Measurements from ENCODE around the gene TRAPPC3. TPM values are rescaled to one million over a fixed set of nuclear protein-coding genes. Genes with fewer than 3 reads are reported as not detected.
"Not testable (repeated sequence)": the region's sequence is repeated elsewhere in the genome, so short reads cannot be mapped to it uniquely, and the experiment has no call there.

The TRAPPC3 gene
- total RNA-seq, 1 experiment from 2014 or later = 64.6 TPM

GRCh38 chr1:36198641-36199040 lies 49.4 kb upstream of the TRAPPC3 start:
- Histone ChIP-seq H4K20me1 (ENCODE audit: insufficient read depth) (no peaks in the 10 kb centered on the region), H3K36me3 (ENCODE audit: control insufficient read depth in 1 of 2, insufficient read depth in 2 of 2, low read length in 2 of 2) (no peaks in the 10 kb centered on the region), H3K27ac (ENCODE audit: low read depth, low read length) (no peak overlapping the region), H3K4me3 (replicated peaks in 1 of 2; ENCODE audit: low read depth in 1 of 2, low read length in 2 of 2) (no peak overlapping the region), H3K9me3 (ENCODE audit: control insufficient read depth in 1 of 2, insufficient read depth in 1 of 2, low read depth in 1 of 2, low read length in 2 of 2) (no peaks in the 10 kb centered on the region), H3K9ac (ENCODE audit: low read length) (no peak overlapping the region), H3K79me2 (ENCODE audit: insufficient read depth, low read length) (no peaks in the 10 kb centered on the region), H3K9me2 (ENCODE audit: insufficient read depth) (no peaks in the 10 kb centered on the region), H3K4me1 (ENCODE audit: control insufficient read depth in 1 of 2, insufficient read depth in 2 of 2, low read length in 2 of 2) (peaks cover 0 to 8% of the 10 kb centered on the region in 2 experiments; a peak in 1 of 4 replicates), H3K27me3 (ENCODE audit: insufficient read depth, low read length) (no peaks in the 10 kb centered on the region), H2AFZ (ENCODE audit: low read depth, low read length, poor library complexity, severe bottlenecking) (no peak overlapping the region), H3K4me2 (ENCODE audit: low read length) (no peak overlapping the region)
- intact Hi-C loops (cut with micrococcal nuclease) = no loop called here
- no peak for DNase-seq (ENCODE audit: low read depth, low spot score)
- CTCF ChIA-PET = no interaction called here
- no TSS peak for BruUV-seq (replicated peaks)
- TF ChIP-seq ATF3 (IDR thresholded peaks at IDR 0.05) (no peak), TCF7L2 (IDR thresholded peaks at IDR 0.05; ENCODE audit: borderline replicate concordance, extremely low read depth, insufficient read depth, insufficient read length) (no peak), ELF1 (IDR thresholded peaks at IDR 0.05; ENCODE audit: borderline replicate concordance, low read depth) (no peak), CTCF (IDR thresholded peaks at IDR 0.05 in 2 of 3, conservative IDR thresholded peaks at IDR 0.05 in 1 of 3; ENCODE audit: borderline replicate concordance in 1 of 3, insufficient read depth in 1 of 3, low read depth in 2 of 3, low read length in 2 of 3) (no peak), JUND (IDR thresholded peaks at IDR 0.05) (no peak), EZH2phosphoT487 (IDR thresholded peaks at IDR 0.05; ENCODE audit: borderline replicate concordance) (no peak), SP1 (IDR thresholded peaks at IDR 0.05; ENCODE audit: low read depth) (no peak), FOSL1 (IDR thresholded peaks at IDR 0.05; ENCODE audit: low read depth) (no peak), EZH2 (IDR thresholded peaks at IDR 0.05) (no peak), RAD21 (IDR thresholded peaks at IDR 0.05; ENCODE audit: low read depth) (no peak), SIN3A (IDR thresholded peaks at IDR 0.05; ENCODE audit: low read depth) (no peak), POLR2A (IDR thresholded peaks at IDR 0.05; ENCODE audit: borderline replicate concordance, extremely low read depth, insufficient read depth, insufficient read length) (no peak), ZFX (IDR thresholded peaks at IDR 0.05) (no peak)
- POLR2A ChIA-PET = no interaction called here
- no peak for ATAC-seq
- RAD21 ChIA-PET (ENCODE audit: low non-redundant PET in 1 of 2, low total read pairs in 2 of 2, uncharacterized antibody in 2 of 2, unreplicated experiment in 2 of 2) = no interaction called here

- H3K27me3 ChIP-seq (ENCODE audit: insufficient read depth, low read length); ATAC-seq; H3K4me1 ChIP-seq (ENCODE audit: control insufficient read depth in 1 of 2, insufficient read depth in 2 of 2, low read length in 2 of 2); POLR2A ChIA-PET; H3K4me2 ChIP-seq (ENCODE audit: low read length); CTCF ChIA-PET; DNase-seq (ENCODE audit: low read depth, low spot score); intact Hi-C loops (cut with micrococcal nuclease); H3K4me3 ChIP-seq (replicated peaks in 1 of 2; ENCODE audit: low read depth in 1 of 2, low read length in 2 of 2); H2AFZ ChIP-seq (ENCODE audit: low read depth, low read length, poor library complexity, severe bottlenecking); H3K9me2 ChIP-seq (ENCODE audit: insufficient read depth); H3K27ac ChIP-seq (ENCODE audit: low read depth, low read length); H3K9ac ChIP-seq (ENCODE audit: low read length); RAD21 ChIA-PET (ENCODE audit: low non-redundant PET in 1 of 2, low total read pairs in 2 of 2, uncharacterized antibody in 2 of 2, unreplicated experiment in 2 of 2); H3K79me2 ChIP-seq (ENCODE audit: insufficient read depth, low read length); BruUV-seq (replicated peaks); H3K36me3 ChIP-seq (ENCODE audit: control insufficient read depth in 1 of 2, insufficient read depth in 2 of 2, low read length in 2 of 2); H4K20me1 ChIP-seq (ENCODE audit: insufficient read depth); H3K9me3 ChIP-seq (ENCODE audit: control insufficient read depth in 1 of 2, insufficient read depth in 1 of 2, low read depth in 1 of 2, low read length in 2 of 2): not testable (repeated sequence)
Observed at GRCh38 chr1:36196805-36197204, 47.5 kb upstream of the TRAPPC3 start.
